Gastroesophageal sphincter (tissue), 2 donors: Measurements from ENCODE around the gene CD4.

Source experiments
- EP300 ChIP-seq: sonication (generic); formaldehyde crosslinking; IDR thresholded peaks from one replicate; pipeline ENCODE4 v1.6.1; 2017; ENCODE audit warnings: antibody characterized with exemption, mild to moderate bottlenecking
- POLR2A ChIP-seq, 2 donors: fragments of 450-650 bp; IDR thresholded peaks; one replicate each; pipeline ENCODE4 v1.6.1; 2017; ENCODE audit warnings: antibody characterized with exemption in 2 of 2, mild to moderate bottlenecking in 2 of 2, moderate library complexity in 1 of 2

DNA sequence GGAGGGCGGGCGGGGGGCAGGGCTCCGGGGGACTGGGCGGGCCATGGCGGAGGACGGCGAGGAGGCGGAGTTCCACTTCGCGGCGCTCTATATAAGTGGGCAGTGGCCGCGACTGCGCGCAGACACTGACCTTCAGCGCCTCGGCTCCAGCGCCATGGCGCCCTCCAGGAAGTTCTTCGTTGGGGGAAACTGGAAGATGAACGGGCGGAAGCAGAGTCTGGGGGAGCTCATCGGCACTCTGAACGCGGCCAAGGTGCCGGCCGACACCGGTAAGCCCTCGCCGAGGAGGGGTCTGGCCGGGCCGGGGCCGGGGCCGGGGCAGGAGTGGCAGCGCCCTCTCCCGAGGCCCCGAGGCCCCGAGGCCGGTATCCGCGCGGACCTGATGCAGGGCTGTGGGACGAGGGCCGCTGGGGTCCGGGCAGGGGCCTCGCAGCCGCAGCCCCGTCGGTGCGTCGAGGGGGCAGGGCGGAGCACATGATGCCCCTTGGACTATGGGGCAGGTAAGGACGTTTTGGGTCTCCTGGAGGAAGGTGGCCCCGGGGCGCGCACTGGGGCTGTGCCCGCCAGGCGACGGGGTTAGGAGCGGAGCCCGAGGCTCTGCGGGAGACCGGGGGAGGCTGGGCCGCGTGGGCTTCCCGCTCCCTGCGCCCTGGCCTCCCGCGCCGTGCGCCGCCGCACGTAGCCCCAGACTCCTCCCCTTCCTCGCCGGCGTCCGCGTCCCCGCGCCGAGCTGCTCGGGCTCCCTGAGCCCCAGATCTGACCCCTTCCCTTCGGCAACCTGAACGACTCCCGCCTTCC is 78.3 kb downstream of the CD4 start, which contains the start of gene TPI1:
- no peak for TF ChIP-seq EP300
- peak; percentile 98 to 99 for TF ChIP-seq POLR2A (IDR thresholded peaks at IDR 0.05)
